GM21576 (cell line): ENCODE data around the gene GALNT18.

Experiments
- ATAC-seq: cut with Tn5 transposase; IDR thresholded peaks from one replicate; pipeline ENCODE4 v1.9.1; 2021; ENCODE audit warnings: mild to moderate bottlenecking, moderate library complexity; ENCODE audit not compliant: unreplicated experiment

Gene GALNT18

DNA sequence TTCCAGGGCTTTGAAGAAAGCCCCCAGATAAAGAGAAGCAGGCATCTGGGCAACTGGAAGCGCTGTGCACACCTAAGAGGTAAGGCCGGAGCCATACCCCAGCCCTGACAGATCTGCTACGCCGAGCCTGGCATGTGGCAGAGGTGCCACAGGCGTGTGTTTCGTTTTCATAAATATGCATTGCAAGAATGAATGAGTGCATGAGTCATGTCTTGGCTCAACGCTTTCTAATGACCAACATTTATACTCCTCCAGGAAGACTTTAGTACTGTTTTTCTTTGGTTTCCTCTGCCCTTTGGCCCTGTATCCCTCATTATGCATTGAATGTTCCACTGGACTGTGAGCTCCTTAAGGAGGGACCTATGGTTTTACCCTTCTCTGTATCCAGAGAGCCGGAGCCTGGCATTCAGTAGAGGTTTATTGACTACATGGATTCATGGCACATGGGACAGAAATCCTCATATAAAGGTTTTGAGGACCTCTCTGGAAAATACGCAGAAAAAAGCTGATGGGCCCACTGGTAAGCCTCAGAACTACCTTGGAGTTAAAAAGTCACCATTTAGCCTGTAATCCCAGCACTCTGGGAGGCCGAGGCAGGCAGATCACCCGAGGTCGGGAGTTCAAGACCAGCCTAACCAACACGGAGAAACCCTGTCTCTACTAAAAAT, 229.9 kb downstream of the GALNT18 start:
- no peak for ATAC-seq

DNA sequence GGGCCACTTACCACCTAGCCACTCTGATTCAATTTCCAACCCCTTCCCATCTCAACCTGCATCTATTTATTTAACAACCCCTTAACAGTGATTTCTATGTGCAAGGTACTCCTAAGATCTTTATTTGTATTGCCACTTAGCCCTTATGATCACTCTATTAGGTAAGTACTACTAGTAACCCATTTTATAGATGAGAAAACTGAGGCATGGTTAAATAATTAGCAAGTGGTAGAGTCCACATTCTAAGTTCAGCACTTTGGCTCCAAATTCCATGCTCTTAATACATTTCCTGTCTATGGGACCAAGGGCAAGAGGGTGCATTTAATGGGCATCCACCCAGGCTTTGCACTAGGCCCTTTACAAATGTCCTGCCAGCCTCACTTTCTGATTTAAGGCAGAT, 230.6 kb downstream of the GALNT18 start:
- no peak for ATAC-seq

DNA sequence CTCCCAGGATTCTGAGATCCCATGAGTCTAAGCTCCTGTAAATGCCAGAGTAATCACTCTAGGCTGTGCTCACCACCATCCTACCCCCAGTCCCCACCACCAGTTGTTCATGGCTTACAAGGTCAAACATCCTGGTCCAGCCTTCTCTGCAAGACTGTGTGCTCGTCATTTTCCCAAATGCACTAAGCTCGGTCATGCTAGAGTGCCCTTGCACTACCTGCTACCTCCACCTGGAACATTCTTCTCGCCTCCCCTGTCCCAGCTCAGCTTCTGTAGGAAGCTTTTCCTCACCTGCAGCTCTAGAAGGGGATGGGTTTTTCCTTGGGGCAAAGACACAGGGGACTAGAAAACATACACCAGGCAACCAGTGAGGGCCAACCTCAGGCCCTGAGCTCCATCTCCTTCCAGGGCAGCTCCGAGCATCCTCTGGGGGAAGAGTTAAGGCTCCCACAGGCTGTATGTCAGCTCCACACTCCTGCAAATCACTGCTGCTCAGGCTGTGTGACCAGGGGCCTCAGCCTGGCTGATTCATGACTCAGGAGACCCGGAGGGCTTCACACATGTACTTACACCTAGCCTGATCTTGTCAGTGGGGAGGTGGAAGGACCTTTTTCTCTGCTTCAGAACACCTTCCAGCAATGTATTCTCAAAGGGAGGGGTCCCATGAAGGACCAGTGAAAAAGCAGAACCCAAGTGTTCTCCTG, 231.6 kb downstream of the GALNT18 start:
- ATAC-seq = no peak

DNA sequence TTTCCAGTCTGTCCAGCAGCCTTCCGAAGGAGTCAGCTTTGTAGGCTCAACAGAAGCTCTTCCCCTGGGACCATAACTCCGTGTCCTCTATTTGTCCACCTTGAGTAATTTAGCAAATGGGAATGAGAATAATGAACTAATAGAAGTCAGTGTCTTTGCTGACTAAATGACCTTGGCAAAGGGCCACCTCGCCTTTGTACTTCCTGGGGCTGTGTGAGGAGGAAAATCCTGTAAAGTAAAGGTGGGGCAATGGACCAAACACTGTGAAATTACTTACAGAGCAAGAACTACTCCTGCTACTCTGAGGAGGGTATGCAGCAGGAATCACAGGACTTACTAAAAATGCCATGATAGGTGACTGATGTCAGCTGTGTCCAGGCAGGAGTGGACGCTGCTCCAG, 232.6 kb downstream of the GALNT18 start:
- no peak for ATAC-seq

DNA sequence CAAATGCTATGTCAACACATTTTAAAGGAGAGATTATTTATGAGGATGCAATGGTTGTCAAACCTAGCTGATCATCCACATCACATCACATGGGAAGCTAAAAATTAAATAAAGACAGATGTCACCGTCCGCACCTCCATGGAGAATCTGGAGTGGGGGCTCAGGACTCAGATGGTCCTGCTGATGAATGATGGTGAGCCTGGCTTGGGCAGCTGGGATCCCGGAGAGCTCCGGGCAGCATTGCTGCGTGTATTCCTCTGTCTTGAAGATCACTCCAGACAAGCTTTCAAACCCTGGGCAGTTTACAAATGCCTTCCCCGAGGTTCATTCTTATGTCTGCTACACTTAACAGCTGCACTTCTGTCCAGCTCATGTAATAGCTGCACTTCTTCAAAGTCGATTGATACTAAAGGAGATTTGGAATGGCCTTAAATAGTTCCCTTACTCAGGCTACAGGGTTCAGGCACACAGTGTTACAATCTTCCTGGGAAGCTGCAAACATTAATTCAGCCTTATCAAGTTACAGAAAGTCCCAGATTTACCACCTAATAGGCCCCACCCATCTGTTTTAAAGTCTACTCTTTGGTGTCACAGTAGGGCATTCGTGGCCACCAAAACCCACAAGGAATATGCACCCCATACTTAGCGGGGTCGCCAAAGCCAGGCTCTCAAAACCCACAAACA, 234.0 kb downstream of the GALNT18 start:
- no peak for ATAC-seq

DNA sequence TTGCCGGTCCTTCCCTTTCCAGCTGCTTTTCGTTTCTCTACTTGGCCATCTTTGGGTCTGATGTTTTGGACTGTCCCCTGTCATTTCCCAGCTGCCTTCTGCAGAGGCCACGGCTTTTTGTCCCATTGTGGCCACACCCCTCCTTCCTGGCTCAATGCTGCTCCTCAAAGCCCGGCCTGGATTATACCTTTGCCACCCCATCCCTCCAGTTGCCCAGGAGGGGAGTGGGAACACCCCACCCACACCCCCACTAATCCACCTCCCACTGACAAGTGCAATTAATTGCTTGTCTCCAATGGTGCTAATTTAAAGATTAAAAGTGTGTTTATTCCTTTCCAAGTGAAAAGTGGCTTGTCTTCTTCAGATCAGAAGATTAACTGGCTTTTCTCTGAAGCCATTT, 234.6 kb downstream of the GALNT18 start:
- ATAC-seq = no peak

DNA sequence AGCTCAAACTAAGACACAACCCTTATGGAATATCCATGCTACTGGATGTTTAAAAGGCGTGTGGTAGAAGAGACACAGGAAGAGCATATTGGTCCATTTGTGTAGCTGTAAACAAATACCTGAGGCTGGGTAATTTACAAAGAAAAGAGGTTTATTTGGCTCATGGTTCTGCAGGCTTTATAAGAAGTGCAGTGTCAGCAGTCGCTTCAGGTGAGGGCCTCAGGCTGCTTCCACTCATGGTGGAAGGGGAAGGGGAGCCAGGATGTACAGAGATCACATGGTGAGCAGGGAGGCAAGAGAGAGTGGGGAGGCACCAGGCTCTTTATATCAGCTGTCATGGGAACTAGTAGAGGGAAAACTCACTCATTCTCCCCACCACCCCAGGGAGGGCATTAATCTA, 237.0 kb downstream of the GALNT18 start:
- no peak for ATAC-seq

DNA sequence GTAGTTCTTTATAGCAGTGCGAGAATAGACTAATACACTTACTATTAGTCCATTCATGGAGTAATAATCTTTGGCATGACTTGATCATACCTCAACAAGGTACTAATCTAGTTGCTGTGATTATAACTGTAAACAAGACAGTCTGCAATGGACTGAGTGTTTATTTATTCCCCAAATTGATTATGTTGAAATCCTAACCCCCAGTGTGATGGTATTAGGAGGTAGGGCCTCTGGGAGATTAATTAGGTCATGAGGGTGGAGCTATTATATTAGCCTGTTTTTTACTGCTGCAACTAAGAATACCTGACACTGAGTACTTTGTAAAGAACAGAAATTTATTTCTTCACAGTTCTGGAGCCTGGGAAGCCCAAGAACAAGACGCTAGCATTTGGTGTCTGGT, 237.8 kb downstream of the GALNT18 start:
- ATAC-seq = no peak

DNA sequence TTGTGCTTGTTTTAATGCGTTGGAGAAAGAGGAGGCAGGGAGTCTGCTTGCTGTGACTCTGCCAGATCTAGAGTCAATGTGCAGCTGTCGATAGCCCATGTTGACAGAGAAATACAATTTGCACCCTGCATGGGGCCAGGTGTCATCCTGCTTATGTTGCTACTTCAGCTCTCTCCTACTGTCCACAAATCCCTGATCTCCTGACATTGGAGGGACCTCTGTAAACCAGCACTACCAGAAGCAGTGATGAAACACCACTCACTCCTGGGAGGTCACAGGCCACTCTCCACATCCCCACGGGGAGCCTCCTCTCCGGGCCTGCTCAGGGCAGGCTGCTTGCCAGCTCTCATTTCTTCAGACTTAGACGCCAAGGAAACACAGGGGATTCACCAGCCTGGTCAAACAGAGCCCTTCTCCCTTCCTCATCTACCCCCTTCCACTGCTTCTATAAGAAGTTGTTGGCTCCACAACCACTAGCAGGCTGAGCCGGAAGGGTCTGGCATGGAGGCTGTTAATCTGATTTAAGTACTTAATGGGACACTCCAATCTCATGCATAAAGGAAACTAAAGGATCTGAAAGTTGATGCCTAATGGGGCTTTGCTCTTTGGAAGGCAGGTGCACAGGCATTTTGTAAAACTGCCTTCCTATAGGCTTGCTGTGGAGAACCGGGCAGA, 238.8 kb downstream of the GALNT18 start:
- ATAC-seq = no peak

DNA sequence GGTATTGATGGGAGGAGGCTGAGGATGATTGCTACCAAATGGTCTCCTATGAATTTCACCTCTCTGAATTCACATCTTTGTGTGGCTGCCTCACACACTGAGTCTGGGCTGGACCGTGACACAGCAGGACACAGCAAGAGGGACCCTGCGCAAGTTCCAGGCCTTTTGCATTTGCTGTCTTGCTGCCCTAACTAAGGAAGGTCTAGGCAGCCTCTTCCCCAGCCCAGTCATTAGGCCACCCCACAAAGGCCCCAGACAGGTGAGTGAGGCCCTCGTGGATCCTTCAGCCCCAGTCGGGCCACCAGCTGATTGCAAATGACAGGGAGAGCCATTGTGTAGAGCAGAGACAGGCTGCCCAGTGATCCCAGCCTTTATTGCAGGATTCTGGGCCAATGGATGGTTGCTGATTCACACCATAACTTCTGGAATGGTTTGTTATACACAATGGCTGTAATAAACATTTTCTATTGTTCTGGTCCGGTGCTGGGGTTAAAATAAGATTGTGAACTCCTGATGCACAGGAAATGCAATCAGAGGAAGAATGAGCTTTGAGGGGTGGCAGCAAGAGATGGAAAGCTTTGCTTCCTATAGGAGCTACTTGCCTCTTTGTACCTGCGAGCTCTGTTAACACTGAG, 240.2 kb downstream of the GALNT18 start:
- no peak for ATAC-seq

DNA sequence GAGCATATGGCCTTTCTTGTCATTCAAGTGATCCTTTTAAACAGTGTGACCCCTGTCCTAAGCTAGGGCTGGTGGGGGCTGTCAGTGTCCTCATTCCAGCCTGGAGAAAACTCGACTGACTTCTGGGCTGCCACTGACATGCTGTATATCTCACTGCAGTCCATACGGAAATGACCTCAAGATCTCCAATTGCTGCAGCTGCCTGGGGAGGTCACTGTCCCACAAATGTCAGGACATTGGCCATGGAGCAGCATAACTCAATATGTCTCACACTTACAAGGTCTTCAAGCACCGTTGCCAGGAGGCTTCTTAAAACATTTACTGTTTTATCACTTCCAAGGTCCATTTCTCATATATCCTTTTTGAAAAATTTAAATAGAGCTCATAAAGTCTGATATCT, 240.9 kb downstream of the GALNT18 start:
- no peak for ATAC-seq

DNA sequence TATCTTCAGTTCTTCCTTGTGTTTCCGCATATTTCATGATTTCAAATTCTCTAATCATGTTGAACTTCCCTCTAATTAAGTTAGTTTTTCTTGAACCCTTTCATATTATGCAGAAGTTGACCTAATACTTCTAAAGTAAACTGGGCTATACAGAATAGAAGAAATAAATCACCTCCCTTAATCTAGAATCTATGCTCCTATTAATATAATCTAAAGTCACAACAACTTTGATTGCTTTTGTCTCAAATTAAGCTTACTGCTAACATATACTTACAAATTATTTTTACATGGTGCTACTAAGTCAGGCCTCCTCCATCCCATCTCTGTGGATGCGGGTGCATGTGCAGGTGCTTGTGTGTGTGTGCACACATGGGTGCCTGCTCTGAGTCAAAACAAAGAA, 241.5 kb downstream of the GALNT18 start:
- ATAC-seq = no peak

DNA sequence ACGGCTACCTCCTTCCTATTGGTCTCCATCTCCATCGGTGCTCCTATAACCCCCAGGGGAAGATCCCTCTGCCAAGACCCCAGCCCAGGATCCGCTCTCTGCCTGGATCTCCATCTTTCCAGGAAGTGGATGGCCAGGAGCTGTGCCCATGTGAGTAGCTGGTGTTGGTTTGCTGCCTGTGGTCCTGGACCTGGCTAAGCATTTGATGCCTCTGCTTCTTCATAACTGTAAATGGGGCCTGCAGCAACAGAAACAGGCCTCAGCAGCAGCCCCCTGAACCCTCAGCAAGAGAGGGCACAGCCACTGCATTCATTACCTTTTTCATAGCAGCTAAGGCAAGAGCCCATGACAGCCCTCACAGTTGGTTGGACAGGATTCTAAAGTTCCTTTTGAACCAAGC, 242.1 kb downstream of the GALNT18 start:
- ATAC-seq = no peak

DNA sequence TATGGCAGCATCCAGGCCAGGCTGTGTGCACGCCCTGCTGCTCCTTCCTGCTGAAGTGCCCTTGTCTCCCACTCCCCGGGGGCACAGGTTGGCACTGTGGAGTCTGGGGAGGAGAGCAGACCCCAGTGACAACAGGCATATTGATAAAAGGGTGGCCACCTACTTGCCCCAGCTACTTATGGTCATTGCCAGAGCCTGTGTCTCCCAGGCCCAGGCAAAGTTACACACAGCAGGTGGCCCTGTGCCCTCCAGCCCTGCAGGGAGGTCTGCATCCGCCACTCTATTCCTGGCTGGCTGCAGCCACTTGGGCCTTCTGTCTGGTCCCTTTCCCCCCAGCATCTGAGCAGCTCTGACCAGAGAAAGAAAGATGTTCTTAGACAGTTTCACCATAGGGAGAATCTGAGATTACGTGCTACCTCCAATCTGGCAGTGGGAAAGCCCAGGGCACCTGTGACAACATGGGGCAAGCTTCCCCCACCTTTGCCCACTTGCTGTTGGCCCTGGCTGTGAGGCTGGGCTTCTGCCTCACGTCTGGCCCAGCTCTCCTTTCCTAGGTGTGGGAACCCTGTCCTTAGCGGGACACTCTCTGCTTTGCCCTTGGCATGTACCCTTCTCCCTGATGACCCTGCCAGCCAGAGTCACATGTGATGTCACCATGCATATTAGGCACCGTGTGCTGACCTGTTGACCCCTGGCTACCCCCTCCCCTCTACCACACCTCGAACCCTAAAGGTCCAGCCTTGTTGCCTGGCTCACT, 243.4 kb downstream of the GALNT18 start:
- ATAC-seq = no peak

DNA sequence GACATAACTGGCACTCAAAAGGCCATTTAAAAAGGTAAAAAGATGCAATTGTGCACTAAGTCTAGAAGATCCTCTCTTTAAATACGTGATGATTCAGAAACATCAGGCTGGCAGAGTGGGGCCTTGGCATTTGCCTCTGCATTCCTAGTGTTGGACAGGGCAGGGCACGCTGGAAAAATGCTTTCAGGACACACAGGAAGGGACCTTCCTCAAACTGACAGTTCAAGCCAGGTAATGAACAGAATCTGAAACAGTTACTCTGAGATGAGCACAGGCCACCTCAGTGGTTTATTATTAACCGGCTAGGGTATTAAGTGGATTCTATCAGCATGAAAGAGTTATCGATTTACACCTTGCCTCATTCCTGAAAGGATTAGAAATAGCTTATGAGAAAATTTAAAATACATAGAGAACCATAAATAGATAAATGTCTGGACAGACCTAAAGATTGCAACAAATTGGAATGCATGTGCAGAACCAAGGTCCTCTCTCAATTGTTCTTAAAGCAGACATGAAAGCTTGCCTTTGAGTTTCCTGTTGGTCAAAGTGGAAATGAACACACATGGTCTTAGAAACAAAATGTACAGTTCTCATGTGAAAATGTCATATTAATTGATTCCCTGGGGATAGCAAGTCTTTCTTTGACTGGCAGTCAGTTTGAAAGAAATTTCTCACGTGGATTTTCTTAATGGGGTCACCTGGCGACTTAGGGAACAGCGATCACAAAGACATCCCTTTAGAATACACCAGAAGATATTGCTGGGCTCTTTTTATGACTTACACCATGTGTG, 247.3 kb downstream of the GALNT18 start:
- no peak for ATAC-seq

DNA sequence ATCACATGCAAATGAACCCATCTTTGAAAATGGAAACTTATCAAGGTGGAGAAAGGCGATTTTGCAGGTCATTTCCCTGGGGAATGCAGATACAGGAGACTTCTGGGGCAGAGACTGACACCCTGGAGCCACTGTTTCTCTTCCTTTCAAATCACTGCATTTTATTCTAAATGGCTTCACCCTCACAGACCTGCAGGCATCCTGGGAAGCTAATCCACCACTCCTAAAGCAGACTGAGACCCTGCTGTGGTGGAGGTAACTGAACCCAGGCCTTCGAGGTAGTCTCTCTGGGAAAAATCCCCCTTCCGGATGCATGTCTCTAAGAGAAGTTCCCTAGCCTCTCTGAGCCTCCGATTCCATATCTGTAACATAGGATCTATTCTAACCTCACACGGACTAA, 247.9 kb downstream of the GALNT18 start:
- ATAC-seq = no peak

DNA sequence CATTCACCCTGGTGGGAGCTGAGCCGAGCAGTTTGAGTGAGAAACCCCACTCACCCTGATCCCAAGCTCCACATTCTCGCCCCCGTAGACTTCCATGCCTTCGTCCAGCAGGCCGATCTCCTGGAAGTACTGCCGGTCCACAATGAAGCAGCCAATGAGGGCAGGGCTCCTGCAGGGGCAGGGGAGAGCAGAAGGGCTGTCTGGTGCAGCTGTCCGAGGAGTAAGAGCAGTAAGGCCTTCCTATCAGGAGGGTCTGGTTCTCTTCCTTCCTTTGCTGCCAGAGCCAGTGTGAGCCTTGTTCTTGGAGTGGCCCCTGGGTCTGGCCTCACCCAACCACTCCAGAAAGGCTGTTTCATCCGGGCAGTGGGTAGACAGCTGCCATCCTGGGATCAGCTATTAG, 249.3 kb downstream of the GALNT18 start:
- no peak for ATAC-seq

DNA sequence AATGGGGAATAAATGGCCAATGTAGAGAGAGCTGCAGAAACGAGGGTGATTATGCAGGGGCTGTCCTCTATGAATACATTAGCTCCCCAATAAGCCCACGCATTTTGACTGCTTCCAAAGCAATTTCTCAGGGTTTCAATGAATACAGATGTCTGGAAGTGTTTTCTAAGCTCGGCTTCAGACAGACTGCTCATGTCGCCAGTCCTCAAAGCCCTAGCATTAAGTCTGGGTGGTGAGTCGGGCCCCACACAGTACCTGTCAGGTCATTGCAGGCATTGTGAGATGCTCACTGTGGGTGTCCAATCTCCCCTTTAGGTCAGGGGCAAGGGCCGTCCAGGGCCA, 250.9 kb downstream of the GALNT18 start:
- ATAC-seq = no peak

DNA sequence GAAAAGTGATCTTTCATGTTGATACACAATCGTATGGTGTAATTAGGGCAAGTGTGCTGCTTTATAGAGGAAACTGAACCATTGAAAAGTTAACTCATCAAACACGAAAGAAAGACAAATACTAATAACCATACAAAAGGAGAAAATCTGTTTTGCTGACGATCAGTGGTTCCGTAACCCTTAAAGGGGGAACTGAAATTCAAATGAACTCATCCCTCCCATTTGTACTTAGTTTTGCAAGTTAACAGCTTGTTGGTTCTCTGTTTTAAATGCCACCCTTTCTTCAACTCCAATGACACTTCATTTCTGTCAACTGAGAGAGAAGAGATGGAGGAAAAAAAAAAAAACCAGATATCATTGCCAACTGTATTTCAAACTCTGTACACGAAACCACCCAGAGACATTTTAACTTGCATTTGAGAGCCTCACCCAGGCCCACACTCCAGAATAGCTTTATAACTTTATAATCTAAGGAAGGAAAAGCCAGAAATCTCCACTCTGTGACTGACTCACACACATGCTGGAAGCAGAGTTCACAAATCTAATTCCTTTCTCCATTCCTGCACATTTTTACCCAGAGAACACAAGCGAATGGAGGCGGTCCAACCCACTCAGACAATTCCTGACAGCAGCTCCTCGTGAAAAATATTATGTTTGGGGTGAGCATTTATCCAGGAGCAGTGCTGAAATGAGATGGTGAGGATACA, 251.4 kb downstream of the GALNT18 start:
- ATAC-seq = no peak
